GM13976 (cell line): ENCODE measurements around the gene PTOV1.

ENCODE experiments used
- DNase-seq: peaks from one replicate; pipeline ENCODE4 v3.0.0; 2012; ENCODE audit warnings: low spot score
- CTCF ChIP-seq: IDR thresholded peaks from 2 replicates; pipeline ENCODE4 v1.5.1; 2012; ENCODE audit warnings: borderline replicate concordance, mild to moderate bottlenecking; ENCODE audit not compliant: insufficient read depth; ENCODE audit errors: extremely low read depth, missing control alignments, control extremely low read depth
- in situ Hi-C: fragments of 300-500 bp; cut with MboI; formaldehyde crosslinking; loops from one replicate; pipeline ENCODE4 v1.12.0; 2022; ENCODE audit warnings: low sequenced_read_pairs, mixed read lengths, inconsistent platforms; ENCODE audit not compliant: unreplicated experiment

Gene PTOV1

GRCh38 chr19:49889687-49890348 lies 38.9 kb downstream of the PTOV1 start:
- in situ Hi-C loops: no loop called here
- TF ChIP-seq CTCF: peak; percentile 92
- DNase-seq: peak; percentile 72

GRCh38 chr19:49890349-49891311 lies 39.7 kb downstream of the PTOV1 start:
- DNase-seq: peak; percentile 85
- in situ Hi-C loops: no loop called here
- TF ChIP-seq CTCF: no peak

GRCh38 chr19:49891393-49891792 lies 40.4 kb downstream of the PTOV1 start:
- no peak for TF ChIP-seq CTCF
- in situ Hi-C loops: no loop called here
- DNase-seq: no peak

- no peak for TF ChIP-seq CTCF
- no peak for DNase-seq
- in situ Hi-C loops: no loop called here
Observed at GRCh38 chr19:49892716-49893115, 41.8 kb downstream of the PTOV1 start.

- no peak for DNase-seq
- TF ChIP-seq CTCF: no peak
- in situ Hi-C loops: no loop called here
Observed at GRCh38 chr19:49894011-49894664, 43.2 kb downstream of the PTOV1 start.

- in situ Hi-C loops: no loop called here
Observed at GRCh38 chr19:49894879-49895565, 44.1 kb downstream of the PTOV1 start.

More at GRCh38 chr19:49894879-49895565, 44.1 kb downstream of the PTOV1 start:
- no peak for TF ChIP-seq CTCF
- DNase-seq: peak; percentile 71
